Activated CD4-positive, alpha-beta T cell treated with anti-CD3 and anti-CD28 coated beads for 48 hours (primary cell): ENCODE measurements around the gene CIC.
A peak's percentile ranks its signal among the peaks of the same experiment; 100 is the strongest.

Experiments used
- DNase-seq: peaks from one replicate; pipeline ENCODE4 v3.0.0-alpha.2; 2020

The CIC gene

GRCh38 chr19:42268704-42269477 is at the start of gene CIC:
Gene CIC (plus strand): TSS chr19:42269252. CDS start chr19:42271784, 2,532 bp downstream.
- peak; percentile 99 for DNase-seq

GRCh38 chr19:42219812-42220750 is 49.0 kb upstream of the CIC start, which contains the start of gene ZNF526:
Gene ZNF526 (plus strand): TSS chr19:42220312. CDS start chr19:42224404, 4,092 bp downstream.
- DNase-seq: peak; percentile 98

GRCh38 chr19:42220751-42221097 is 48.3 kb upstream of the CIC start:
- no peak for DNase-seq

- DNase-seq: no peak
These were observed 43.9 kb upstream of the CIC start for GRCh38 chr19:42224940-42225717.

- DNase-seq: no peak
These were observed 43.2 kb upstream of the CIC start for GRCh38 chr19:42225718-42226292.

- DNase-seq: no peak
These were observed 42.2 kb upstream of the CIC start for GRCh38 chr19:42226886-42227285.

- DNase-seq: no peak
These were observed 40.4 kb upstream of the CIC start for GRCh38 chr19:42228641-42229040.

GRCh38 chr19:42229301-42229854 is 39.7 kb upstream of the CIC start:
- DNase-seq: no peak

- no peak for DNase-seq
These were observed 39.1 kb upstream of the CIC start for GRCh38 chr19:42229855-42230351.

- no peak for DNase-seq
These were observed 38.5 kb upstream of the CIC start for GRCh38 chr19:42230571-42230970.

- no peak for DNase-seq
These were observed 36.6 kb upstream of the CIC start for GRCh38 chr19:42232435-42232834.

GRCh38 chr19:42233106-42233505 is 35.9 kb upstream of the CIC start:
- DNase-seq: no peak

- DNase-seq: no peak
These were observed 35.3 kb upstream of the CIC start for GRCh38 chr19:42233678-42234292.

GRCh38 chr19:42234364-42234763 is 34.7 kb upstream of the CIC start:
- no peak for DNase-seq

GRCh38 chr19:42235181-42235580 is 33.9 kb upstream of the CIC start:
- DNase-seq: no peak

GRCh38 chr19:42239544-42240220 is 29.4 kb upstream of the CIC start:
- DNase-seq: no peak

- no peak for DNase-seq
These were observed 27.8 kb upstream of the CIC start for GRCh38 chr19:42241279-42241678.

GRCh38 chr19:42242069-42242511 is 27.0 kb upstream of the CIC start:
- DNase-seq: peak; percentile 49

GRCh38 chr19:42242512-42243409 is 26.3 kb upstream of the CIC start, which contains the start of gene GSK3A:
Gene GSK3A (minus strand): TSS chr19:42242602. CDS start chr19:42242465, 137 bp downstream.
- DNase-seq: peak; percentile 96
